Loucy (cell line): ENCODE results near the gene CLCA1.

Source experiments
- H2AFZ ChIP-seq: fragments of 200-600 bp; sonication (generic); 2 replicates; pipeline ENCODE4 v1.6.0; 2016; ENCODE audit warnings: antibody characterized with exemption, mild to moderate bottlenecking, low read length, moderate library complexity
- H3F3A ChIP-seq: fragments of 200-600 bp; 2 replicates; pipeline ENCODE4 v1.6.0; 2016; ENCODE audit warnings: antibody characterized with exemption, low read depth, mild to moderate bottlenecking
- H3K27me3 ChIP-seq: fragments of 200-600 bp; sonication (generic); 2 replicates; pipeline ENCODE4 v1.6.1; 2014; ENCODE audit warnings: low read length, mild to moderate bottlenecking; ENCODE audit not compliant: insufficient read depth, poor library complexity, severe bottlenecking
- H3K36me3 ChIP-seq: fragments of 200-600 bp; sonication (generic); 2 replicates; pipeline ENCODE4 v1.6.1; 2016; ENCODE audit warnings: low read length; ENCODE audit not compliant: insufficient read depth
- H3K4me1 ChIP-seq: fragments of 200-600 bp; sonication (generic); 2 replicates; pipeline ENCODE4 v1.5.1; 2014; ENCODE audit warnings: low read length, mild to moderate bottlenecking; ENCODE audit not compliant: insufficient read depth, poor library complexity, severe bottlenecking
- H3K4me2 ChIP-seq: fragments of 200-600 bp; sonication (generic); 2 replicates; pipeline ENCODE4 v1.6.0; 2014; ENCODE audit warnings: antibody characterized with exemption, low read length, low read depth, mild to moderate bottlenecking; ENCODE audit not compliant: poor library complexity, severe bottlenecking
- H3K4me3 ChIP-seq: fragments of 200-600 bp; sonication (generic); 2 replicates; pipeline ENCODE4 v1.5.1; 2014; ENCODE audit warnings: low read length, mild to moderate bottlenecking, mixed read lengths; ENCODE audit not compliant: poor library complexity, severe bottlenecking
- H3K79me2 ChIP-seq: fragments of 200-600 bp; sonication (generic); 2 replicates; pipeline ENCODE4 v1.6.1; 2014; ENCODE audit warnings: low read length; ENCODE audit not compliant: insufficient read depth
- H3K9ac ChIP-seq: fragments of 200-600 bp; sonication (generic); 2 replicates; pipeline ENCODE4 v1.6.0; 2014; ENCODE audit warnings: mild to moderate bottlenecking, low read depth, low read length, moderate library complexity; ENCODE audit not compliant: poor library complexity, severe bottlenecking
- H3K9me2 ChIP-seq: fragments of 200-600 bp; sonication (generic); replicated peaks from 2 replicates; pipeline ENCODE4 v1.6.1; 2016; ENCODE audit warnings: low read depth, low read length, mixed read lengths
- H3K9me3 ChIP-seq: fragments of 200-600 bp; sonication (generic); 2 replicates; pipeline ENCODE4 v1.6.1; 2014; ENCODE audit warnings: mild to moderate bottlenecking, antibody characterized with exemption, low read length, low read depth; ENCODE audit not compliant: insufficient read depth
- H4K20me1 ChIP-seq: fragments of 200-600 bp; sonication (generic); 2 replicates; pipeline ENCODE4 v1.6.0; 2014; ENCODE audit warnings: antibody characterized with exemption, low read length, mild to moderate bottlenecking; ENCODE audit not compliant: insufficient read depth, poor library complexity, severe bottlenecking
- EZH2phosphoT487 ChIP-seq: fragments of 200-600 bp; IDR thresholded peaks from 2 replicates; pipeline ENCODE4 v1.6.1; 2018; ENCODE audit warnings: antibody characterized with exemption, mild to moderate bottlenecking, moderate library complexity, borderline replicate concordance
- TF ChIP-seq, protein P1 (sequence below): fragments of 200-600 bp; sonication (generic); conservative IDR thresholded peaks from 2 replicates; pipeline ENCODE4 v1.5.1; 2014; ENCODE audit warnings: mild to moderate bottlenecking, antibody characterized with exemption, low read length

Gene CLCA1

DNA sequence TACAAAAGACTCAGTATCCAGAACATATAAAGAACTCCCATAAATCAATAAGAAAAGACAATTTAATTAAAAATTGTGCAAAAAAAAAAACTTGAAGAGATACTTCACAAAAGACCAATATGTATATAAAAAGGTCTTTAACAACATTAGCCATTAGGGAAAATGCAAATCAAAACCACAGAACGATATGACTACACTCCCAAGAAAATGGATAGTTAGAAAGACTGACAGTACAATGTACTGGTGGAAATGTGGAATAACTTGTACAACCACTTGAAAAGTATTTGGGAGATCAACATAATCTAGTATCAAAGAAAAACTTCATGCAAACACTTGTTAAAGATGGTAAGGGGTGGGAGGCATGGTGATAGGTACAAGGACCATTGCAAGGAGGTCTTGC is 3.9 kb upstream of the CLCA1 start:
- no peaks in the 10 kb centered on the region for H4K20me1 ChIP-seq
- no peaks in the 10 kb centered on the region for H3F3A ChIP-seq
- H3K4me3 ChIP-seq, result no peak overlapping the region
- H3K9me3 ChIP-seq, result no peaks in the 10 kb centered on the region
- H3K36me3 ChIP-seq, result no peaks in the 10 kb centered on the region
- TF ChIP-seq, protein P1, sequence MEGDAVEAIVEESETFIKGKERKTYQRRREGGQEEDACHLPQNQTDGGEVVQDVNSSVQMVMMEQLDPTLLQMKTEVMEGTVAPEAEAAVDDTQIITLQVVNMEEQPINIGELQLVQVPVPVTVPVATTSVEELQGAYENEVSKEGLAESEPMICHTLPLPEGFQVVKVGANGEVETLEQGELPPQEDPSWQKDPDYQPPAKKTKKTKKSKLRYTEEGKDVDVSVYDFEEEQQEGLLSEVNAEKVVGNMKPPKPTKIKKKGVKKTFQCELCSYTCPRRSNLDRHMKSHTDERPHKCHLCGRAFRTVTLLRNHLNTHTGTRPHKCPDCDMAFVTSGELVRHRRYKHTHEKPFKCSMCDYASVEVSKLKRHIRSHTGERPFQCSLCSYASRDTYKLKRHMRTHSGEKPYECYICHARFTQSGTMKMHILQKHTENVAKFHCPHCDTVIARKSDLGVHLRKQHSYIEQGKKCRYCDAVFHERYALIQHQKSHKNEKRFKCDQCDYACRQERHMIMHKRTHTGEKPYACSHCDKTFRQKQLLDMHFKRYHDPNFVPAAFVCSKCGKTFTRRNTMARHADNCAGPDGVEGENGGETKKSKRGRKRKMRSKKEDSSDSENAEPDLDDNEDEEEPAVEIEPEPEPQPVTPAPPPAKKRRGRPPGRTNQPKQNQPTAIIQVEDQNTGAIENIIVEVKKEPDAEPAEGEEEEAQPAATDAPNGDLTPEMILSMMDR, result no peak
- TF ChIP-seq EZH2phosphoT487, result no peak
- H3K9ac ChIP-seq, result no peak overlapping the region
- no peaks in the 10 kb centered on the region for H3K4me1 ChIP-seq
- no peak overlapping the region for H2AFZ ChIP-seq
- no peak overlapping the region for H3K4me2 ChIP-seq
- no peaks in the 10 kb centered on the region for H3K79me2 ChIP-seq
- no peaks in the 10 kb centered on the region for H3K9me2 ChIP-seq
- no peaks in the 10 kb centered on the region for H3K27me3 ChIP-seq

DNA sequence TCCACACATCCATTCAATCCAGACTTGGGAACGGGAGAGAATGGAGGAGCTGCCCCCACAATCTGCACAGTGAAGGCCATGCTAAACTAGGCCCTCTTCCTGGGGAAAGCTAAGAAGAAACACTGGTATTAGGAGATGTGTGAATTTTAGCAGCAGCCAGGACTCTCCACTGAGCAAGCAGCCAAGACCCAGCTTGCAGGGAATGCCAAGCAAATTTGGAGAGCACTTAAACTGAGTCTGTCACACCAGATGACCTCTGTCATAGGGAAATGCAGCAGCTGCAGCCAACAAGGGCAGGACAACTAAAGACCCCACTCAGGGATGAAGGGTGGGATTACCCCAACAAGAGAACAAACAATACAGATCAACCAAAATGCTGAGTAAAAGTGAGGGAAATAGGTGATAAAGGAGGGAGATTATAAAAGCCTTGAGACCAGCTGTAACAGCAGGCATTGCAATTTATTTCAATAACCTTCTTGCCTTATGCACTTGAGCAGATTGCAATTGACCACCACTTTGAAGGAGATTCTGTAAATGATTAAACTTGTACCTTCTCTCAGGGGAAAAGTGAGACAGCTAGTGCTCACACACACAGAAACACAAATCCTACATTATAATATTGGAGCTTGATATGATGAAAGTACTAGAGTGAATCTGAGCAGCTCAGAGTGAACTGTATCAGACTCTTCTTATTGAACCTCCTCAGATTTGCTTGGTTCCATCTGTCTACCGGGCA is 2.5 kb upstream of the CLCA1 start:
- no peaks in the 10 kb centered on the region for H3K9me3 ChIP-seq
- no peaks in the 10 kb centered on the region for H3K9me2 ChIP-seq
- H3K4me1 ChIP-seq, result no peaks in the 10 kb centered on the region
- no peaks in the 10 kb centered on the region for H3K79me2 ChIP-seq
- H3K27me3 ChIP-seq, result no peaks in the 10 kb centered on the region
- H3K4me3 ChIP-seq, result no peak overlapping the region
- no peak overlapping the region for H3K9ac ChIP-seq
- H2AFZ ChIP-seq, result no peak overlapping the region
- H3K36me3 ChIP-seq, result no peaks in the 10 kb centered on the region
- H3K4me2 ChIP-seq, result no peak overlapping the region
- no peaks in the 10 kb centered on the region for H4K20me1 ChIP-seq
- no peak for TF ChIP-seq EZH2phosphoT487
- TF ChIP-seq, protein P1, result no peak
- H3F3A ChIP-seq, result no peaks in the 10 kb centered on the region

DNA sequence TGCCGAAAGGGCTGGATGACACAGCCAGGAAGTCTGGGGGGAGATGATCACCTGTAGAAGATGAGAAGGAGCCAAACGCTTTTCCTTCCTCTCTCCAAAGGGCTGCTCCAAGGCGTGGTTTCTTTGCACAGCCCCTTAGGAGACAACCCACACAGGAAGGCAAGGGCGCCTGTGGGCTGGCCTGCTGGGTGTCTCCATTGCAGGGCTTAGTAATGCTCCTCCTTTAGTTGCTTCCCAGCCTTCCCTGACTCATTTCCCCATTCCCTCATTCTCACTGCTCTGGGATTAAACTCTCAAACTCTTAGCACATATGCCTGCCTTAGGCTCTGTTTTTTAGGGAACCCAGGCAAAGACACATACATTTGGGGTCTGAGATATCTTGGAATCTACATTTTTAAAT is 1.7 kb upstream of the CLCA1 start:
- Histone ChIP-seq H4K20me1 (no peaks in the 10 kb centered on the region), H3K4me3 (no peak overlapping the region), H3K9me2 (no peaks in the 10 kb centered on the region), H2AFZ (no peak overlapping the region), H3K4me1 (no peaks in the 10 kb centered on the region), H3K9ac (no peak overlapping the region), H3K36me3 (no peaks in the 10 kb centered on the region), H3K27me3 (no peaks in the 10 kb centered on the region), H3F3A (no peaks in the 10 kb centered on the region), H3K79me2 (no peaks in the 10 kb centered on the region), H3K4me2 (no peak overlapping the region), H3K9me3 (no peaks in the 10 kb centered on the region)
- no peak for TF ChIP-seq EZH2phosphoT487
- TF ChIP-seq, protein P1, result no peak
